ENCODE data around the gene SLC35A4. TPM values are rescaled to one million over a fixed set of nuclear protein-coding genes. Genes with fewer than 3 reads are reported as not detected.
A peak's percentile ranks its signal among the peaks of the same experiment; 100 is the strongest.

SLC35A4 gene
- total RNA-seq, 1 donor from 2014 or later, result 50.7 TPM

- Mint-ChIP-seq H3K36me3 (ENCODE audit: unreplicated experiment) (no peaks in the 10 kb centered on the region), H3K27me3 (ENCODE audit: unreplicated experiment) (peaks cover 6% of the 10 kb centered on the region), H3K4me1 (ENCODE audit: low read depth, unreplicated experiment) (peaks cover 6% of the 10 kb centered on the region), H3K27ac (ENCODE audit: unreplicated experiment) (no peak overlapping the region), H3K4me3 (ENCODE audit: unreplicated experiment) (peak overlapping the region; percentile 73), H3K9me3 (ENCODE audit: unreplicated experiment) (peaks cover 9% of the 10 kb centered on the region)
- no peak for DNase-seq
- TF ChIP-seq, protein P1, sequence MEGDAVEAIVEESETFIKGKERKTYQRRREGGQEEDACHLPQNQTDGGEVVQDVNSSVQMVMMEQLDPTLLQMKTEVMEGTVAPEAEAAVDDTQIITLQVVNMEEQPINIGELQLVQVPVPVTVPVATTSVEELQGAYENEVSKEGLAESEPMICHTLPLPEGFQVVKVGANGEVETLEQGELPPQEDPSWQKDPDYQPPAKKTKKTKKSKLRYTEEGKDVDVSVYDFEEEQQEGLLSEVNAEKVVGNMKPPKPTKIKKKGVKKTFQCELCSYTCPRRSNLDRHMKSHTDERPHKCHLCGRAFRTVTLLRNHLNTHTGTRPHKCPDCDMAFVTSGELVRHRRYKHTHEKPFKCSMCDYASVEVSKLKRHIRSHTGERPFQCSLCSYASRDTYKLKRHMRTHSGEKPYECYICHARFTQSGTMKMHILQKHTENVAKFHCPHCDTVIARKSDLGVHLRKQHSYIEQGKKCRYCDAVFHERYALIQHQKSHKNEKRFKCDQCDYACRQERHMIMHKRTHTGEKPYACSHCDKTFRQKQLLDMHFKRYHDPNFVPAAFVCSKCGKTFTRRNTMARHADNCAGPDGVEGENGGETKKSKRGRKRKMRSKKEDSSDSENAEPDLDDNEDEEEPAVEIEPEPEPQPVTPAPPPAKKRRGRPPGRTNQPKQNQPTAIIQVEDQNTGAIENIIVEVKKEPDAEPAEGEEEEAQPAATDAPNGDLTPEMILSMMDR (IDR thresholded peaks at IDR 0.05; ENCODE audit: partially characterized antibody, unreplicated experiment), result no peak
Observed at GRCh38 chr5:140548791-140549190, 15.8 kb upstream of the SLC35A4 start.

DNA sequence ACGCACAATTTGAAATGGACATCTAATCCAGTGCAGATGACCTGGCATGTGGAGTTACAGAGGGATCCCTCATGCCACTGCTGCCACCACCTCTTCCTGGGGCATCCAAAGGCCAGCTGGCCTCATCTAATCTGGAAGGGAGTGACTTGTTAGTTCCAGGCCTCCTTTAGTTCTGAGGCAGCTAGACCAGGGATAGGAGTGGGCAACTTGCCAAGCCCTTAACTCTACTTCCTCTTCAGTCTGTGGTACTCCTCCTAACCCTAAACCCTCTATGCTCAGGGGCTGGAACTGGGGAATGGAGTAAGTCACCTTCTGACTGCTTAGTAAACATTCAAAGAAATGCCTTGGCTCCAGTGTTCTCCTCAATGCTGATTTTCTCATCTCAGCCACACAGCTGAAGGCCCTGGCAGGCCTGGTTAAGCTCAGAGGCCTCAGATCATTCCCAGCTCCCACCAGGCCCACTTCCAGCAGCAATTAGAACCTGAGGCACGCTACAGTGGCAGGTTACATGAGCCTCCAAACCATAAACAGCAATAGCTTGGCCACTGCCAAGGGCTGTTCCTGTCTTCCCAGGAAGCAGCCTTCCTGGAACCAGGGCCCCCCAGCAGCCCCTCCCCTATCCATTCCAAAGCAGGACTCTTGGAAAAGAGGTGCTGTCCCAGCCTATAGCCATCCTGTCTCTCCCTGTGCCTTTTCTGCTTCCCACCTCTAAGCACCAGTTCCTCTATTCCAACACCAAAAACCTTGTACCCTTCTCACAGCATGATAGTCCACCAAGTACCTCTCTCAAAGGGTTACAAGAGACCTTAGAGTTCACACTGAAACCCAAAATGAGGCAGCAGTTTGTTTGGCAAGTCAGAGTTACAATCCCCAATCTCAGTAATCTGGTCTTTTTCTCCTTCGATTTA is 15.1 kb upstream of the SLC35A4 start:
- DNase-seq, result no peak
- Mint-ChIP-seq H3K9me3 (ENCODE audit: unreplicated experiment) (peaks cover 12% of the 10 kb centered on the region), H3K27me3 (ENCODE audit: unreplicated experiment) (peaks cover 6% of the 10 kb centered on the region), H3K4me3 (ENCODE audit: unreplicated experiment) (peak overlapping the region; percentile 68), H3K4me1 (ENCODE audit: low read depth, unreplicated experiment) (peaks cover 6% of the 10 kb centered on the region), H3K27ac (ENCODE audit: unreplicated experiment) (no peak overlapping the region), H3K36me3 (ENCODE audit: unreplicated experiment) (no peaks in the 10 kb centered on the region)
- TF ChIP-seq, protein P1 (IDR thresholded peaks at IDR 0.05; ENCODE audit: partially characterized antibody, unreplicated experiment), result no peak

DNA sequence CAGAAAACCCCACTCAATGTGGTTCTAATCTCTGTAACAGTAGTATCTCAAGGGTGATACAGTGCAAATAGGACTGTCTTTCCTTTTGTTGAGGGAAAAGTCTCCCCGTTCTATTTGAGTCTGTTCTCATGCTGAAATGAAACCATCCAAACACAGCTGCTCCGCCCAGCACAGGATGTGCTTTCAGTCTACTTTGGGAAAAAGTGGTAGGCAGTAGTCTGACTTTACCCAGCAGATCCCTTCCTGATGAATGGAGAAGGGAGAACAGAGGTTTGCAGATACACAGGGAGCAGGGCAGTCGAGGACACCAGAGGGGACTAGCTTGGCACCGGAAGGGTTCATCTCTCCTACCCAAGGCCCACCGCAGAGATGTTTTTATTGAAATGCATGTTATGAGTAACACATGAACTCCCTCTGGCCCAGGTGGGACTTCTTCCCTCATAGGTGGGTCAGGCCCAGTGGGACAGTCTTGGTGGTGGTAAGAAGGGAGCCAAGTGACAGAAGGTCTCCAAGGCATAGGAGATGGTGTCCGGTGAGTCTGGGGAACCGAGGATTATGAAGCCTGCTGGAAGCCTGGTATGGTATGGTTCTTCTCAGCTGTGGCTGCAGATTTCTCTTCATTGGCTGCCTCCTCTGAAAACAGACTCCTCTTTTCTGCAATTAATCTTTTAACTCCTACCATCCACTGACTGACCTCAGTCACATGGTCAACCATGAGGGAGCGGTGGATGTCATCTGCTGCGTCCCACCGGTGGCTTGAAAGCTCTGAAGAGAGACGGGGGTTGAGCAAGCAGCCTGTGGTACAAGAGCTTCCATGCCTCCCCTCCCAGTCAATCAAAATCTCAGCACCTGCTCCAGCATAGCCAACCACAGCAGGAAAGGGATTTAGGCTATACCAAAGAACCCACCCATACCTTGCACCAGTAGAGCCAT is 14.2 kb upstream of the SLC35A4 start:
- DNase-seq, result no peak
- no peak overlapping the region for H3K4me3 Mint-ChIP-seq (ENCODE audit: unreplicated experiment)
- peaks cover 6% of the 10 kb centered on the region for H3K4me1 Mint-ChIP-seq (ENCODE audit: low read depth, unreplicated experiment)
- no peak overlapping the region for H3K27ac Mint-ChIP-seq (ENCODE audit: unreplicated experiment)
- TF ChIP-seq, protein P1 (IDR thresholded peaks at IDR 0.05; ENCODE audit: partially characterized antibody, unreplicated experiment), result no peak
- H3K27me3 Mint-ChIP-seq (ENCODE audit: unreplicated experiment), result peaks cover 4% of the 10 kb centered on the region
- H3K36me3 Mint-ChIP-seq (ENCODE audit: unreplicated experiment), result no peaks in the 10 kb centered on the region
- peaks cover 10% of the 10 kb centered on the region for H3K9me3 Mint-ChIP-seq (ENCODE audit: unreplicated experiment)

DNA sequence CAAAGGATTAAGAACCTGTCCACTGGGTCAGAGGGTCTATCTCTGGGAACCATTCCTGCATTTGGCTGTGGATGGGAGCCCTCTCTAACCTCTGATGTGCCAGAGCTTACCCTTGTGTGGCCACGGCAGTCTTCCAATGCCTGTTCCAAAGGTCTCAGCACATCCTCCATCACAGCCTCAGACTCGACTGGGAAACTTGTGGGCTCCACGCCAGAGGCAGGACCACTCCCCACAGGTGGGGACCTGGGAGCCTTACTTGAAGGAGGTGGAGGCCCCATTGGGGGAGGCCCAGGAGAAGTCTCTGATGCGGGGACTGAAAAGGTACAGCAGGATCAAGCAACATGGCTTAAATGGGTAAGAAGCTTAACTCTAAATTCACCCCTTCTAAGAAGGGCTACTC is 12.8 kb upstream of the SLC35A4 start:
- no peak for DNase-seq
- Mint-ChIP-seq H3K4me1 (ENCODE audit: low read depth, unreplicated experiment) (peaks cover 15% of the 10 kb centered on the region), H3K36me3 (ENCODE audit: unreplicated experiment) (no peaks in the 10 kb centered on the region), H3K4me3 (ENCODE audit: unreplicated experiment) (no peak overlapping the region), H3K9me3 (ENCODE audit: unreplicated experiment) (peaks cover 9% of the 10 kb centered on the region), H3K27ac (ENCODE audit: unreplicated experiment) (no peak overlapping the region), H3K27me3 (ENCODE audit: unreplicated experiment) (peaks cover 4% of the 10 kb centered on the region)
- TF ChIP-seq, protein P1 (IDR thresholded peaks at IDR 0.05; ENCODE audit: partially characterized antibody, unreplicated experiment), result no peak

Data from glutamatergic neuron (in vitro differentiated cells).